ENCODE measurements around the gene CSK. TPM values are rescaled to one million over a fixed set of nuclear protein-coding genes. Genes with fewer than 3 reads are reported as not detected.

Gene CSK
- total and polyA plus RNA-seq, 2 of the 8 experiments (the other 6 are each of a cell fraction or from before 2014, with no cell fraction given) = 13.7 to 50.2 TPM

DNA sequence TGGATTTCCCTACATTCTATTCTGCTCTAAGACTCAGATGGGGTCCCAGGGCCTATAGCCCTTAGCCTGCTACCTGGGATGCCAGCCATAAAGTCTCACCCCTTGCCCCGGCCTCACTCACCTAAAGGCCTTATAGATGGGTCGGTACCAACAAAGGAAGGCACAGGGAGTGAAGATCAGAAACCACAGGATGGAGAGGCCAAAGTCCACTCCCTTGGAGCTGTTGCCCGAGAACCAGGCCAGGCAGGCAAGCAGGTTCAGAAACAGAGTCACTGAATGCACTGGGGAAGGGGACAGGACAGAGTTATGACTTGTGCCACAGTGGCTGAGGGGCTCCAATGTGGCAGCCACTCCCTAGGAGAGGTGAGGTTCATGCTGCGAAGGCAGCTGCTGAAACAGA lies 68.5 kb downstream of the CSK start:
- WGBS, 2 experiments (ENCODE audit: extremely low coverage in 1 of 2, insufficient coverage in 1 of 2, insufficient read length in 1 of 2, insufficient replicate concordance in 2 of 2, low coverage in 1 of 2, low lambda C conversion rate in 2 of 2, missing lambda C conversion rate in 1 of 2) = 92% methylated on average over 4 of the region's 4 CpGs; no CpG with 5 or more reads in 1 of the 2 experiments
- H3K4me3 ChIP-seq (ENCODE audit: extremely low read depth in 1 of 4, insufficient read depth in 2 of 4, low read depth in 3 of 4, low read length in 4 of 4) = no peak overlapping the region
- TF ChIP-seq NRF1 (IDR thresholded peaks at IDR 0.05; ENCODE audit: low read depth, low read length) = no peak
- TF ChIP-seq KDM5A (IDR thresholded peaks at IDR 0.05; ENCODE audit: low read length) = no peak
- TF ChIP-seq EGR1 (IDR thresholded peaks at IDR 0.05; ENCODE audit: borderline replicate concordance, low read depth, low read length) = no peak
- TF ChIP-seq KDM4A (IDR thresholded peaks at IDR 0.05; ENCODE audit: low read depth, low read length, severe bottlenecking) = no peak
- no peak for TF ChIP-seq TEAD4 (IDR thresholded peaks at IDR 0.05; ENCODE audit: low read depth, low read length)

More for the DNA sequence above, 68.5 kb downstream of the CSK start:
- peaks cover 0 to 1% (median 0%) of the 10 kb centered on the region in 4 experiments; a peak in 1 of 7 replicates for H3K4me1 ChIP-seq (replicated peaks in 1 of 4; ENCODE audit: control insufficient read depth in 3 of 4, insufficient read depth in 4 of 4, low read length in 3 of 4)
- H2AFZ ChIP-seq (ENCODE audit: low read length) = no peak overlapping the region
- H2BK12ac ChIP-seq (ENCODE audit: low read depth, low read length) = no peak overlapping the region
- H3K79me2 ChIP-seq (ENCODE audit: control insufficient read depth in 1 of 2, insufficient read depth in 2 of 2, low read length in 2 of 2) = no peaks in the 10 kb centered on the region
- H3K27ac ChIP-seq (ENCODE audit: low read depth, low read length) = no peak overlapping the region
- H2BK5ac ChIP-seq (ENCODE audit: low read depth, low read length) = no peak overlapping the region
- peaks cover 0 to 4% of the 10 kb centered on the region in 2 experiments for H4K20me1 ChIP-seq (replicated peaks in 1 of 2; ENCODE audit: control insufficient read depth in 1 of 2, insufficient read depth in 2 of 2, low read length in 2 of 2)
- no peak overlapping the region for H3K14ac ChIP-seq (ENCODE audit: insufficient read length)
- no peak overlapping the region for H3K18ac ChIP-seq (ENCODE audit: extremely low read depth, low read length)
- H3K4ac ChIP-seq (replicated peaks; ENCODE audit: insufficient read length, low read depth, low read length) = no peak overlapping the region
- H2BK15ac ChIP-seq (ENCODE audit: low read length) = no peak overlapping the region
- no peaks in the 10 kb centered on the region for H3K79me1 ChIP-seq (ENCODE audit: low read depth, low read length)
- H3K27me3 ChIP-seq (replicated peaks in 1 of 4; ENCODE audit: control insufficient read depth in 3 of 4, extremely low read depth in 1 of 4, insufficient read depth in 3 of 4, low read length in 3 of 4) = no peaks in the 10 kb centered on the region
- H3K9ac ChIP-seq (replicated peaks in 1 of 4; ENCODE audit: extremely low read depth in 1 of 4, low read depth in 3 of 4, low read length in 3 of 4) = no peak overlapping the region
- H2BK120ac ChIP-seq (replicated peaks; ENCODE audit: low read depth, low read length) = no peak overlapping the region
- ChIA-PET POLR2A (ENCODE audit: partially characterized antibody) (no interaction called here), CTCF (ENCODE audit: partially characterized antibody) (interaction anchor here (1.0 to 2.0 kb wide), 3 partner anchors 10 to 56 kb away, joined by 3 to 9 read pairs (median 3); no protein-coding TSS in a partner anchor)
- H4K5ac ChIP-seq (ENCODE audit: insufficient read length, low read depth, low read length) = no peak overlapping the region
- H4K91ac ChIP-seq (replicated peaks; ENCODE audit: insufficient read length, low read length) = no peak overlapping the region
- FAIRE-seq (no peak), DNase-seq (ENCODE audit: low read depth in 1 of 2, low spot score in 2 of 2) (no peak)
- peaks cover 4 to 30% (median 15%) of the 10 kb centered on the region in 4 experiments; a peak in 6 of 8 replicates for H3K36me3 ChIP-seq (ENCODE audit: control insufficient read depth in 2 of 4, insufficient read depth in 4 of 4, low read length in 3 of 4)
- H4K8ac ChIP-seq (ENCODE audit: extremely low read depth, insufficient read depth, low read length) = no peak overlapping the region
- H2AK5ac ChIP-seq (ENCODE audit: low read depth, low read length) = no peak overlapping the region
- no peak overlapping the region for H3K4me2 ChIP-seq (ENCODE audit: insufficient read depth in 1 of 2, low read depth in 2 of 2, low read length in 2 of 2)
- H3K23me2 ChIP-seq (ENCODE audit: low read depth, low read length) = no peaks in the 10 kb centered on the region
- H3K9me3 ChIP-seq (ENCODE audit: insufficient read depth in 2 of 2, low read depth in 1 of 2, low read length in 1 of 2) = no peaks in the 10 kb centered on the region
- H3K56ac ChIP-seq (replicated peaks; ENCODE audit: insufficient read length, low read depth, low read length) = no peak overlapping the region
- no peak overlapping the region for H2BK20ac ChIP-seq (ENCODE audit: low read length)
- H3K23ac ChIP-seq (ENCODE audit: insufficient read length) = no peak overlapping the region
